K562 (cell line): ENCODE results near the gene CYB5B. TPM values are rescaled to one million over a fixed set of nuclear protein-coding genes. Genes with fewer than 3 reads are reported as not detected.

Source experiments
- FOXJ3 ChIP-seq: sonication (generic); formaldehyde crosslinking; IDR thresholded peaks from 2 replicates; pipeline ENCODE4 v1.4.0; 2020; ENCODE audit warnings: mild to moderate bottlenecking, missing genetic modification reagents
- MAFG ChIP-seq: fragments of 450-650 bp; conservative IDR thresholded peaks from 2 replicates; pipeline ENCODE4 v1.6.1; 2016; ENCODE audit warnings: missing genetic modification characterization, missing compliant biosample characterization
- SIX5 ChIP-seq, 2 experiments: IDR thresholded peaks; 2 replicates each; pipeline ENCODE4 v1.6.1; 2011; ENCODE audit warnings: low read length in 2 of 2, borderline replicate concordance in 1 of 2, low read depth in 1 of 2, mild to moderate bottlenecking in 1 of 2, moderate library complexity in 1 of 2; ENCODE audit not compliant: insufficient read depth in 1 of 2
- SNIP1 ChIP-seq: fragments of 450-650 bp; IDR thresholded peaks from 2 replicates; pipeline ENCODE4 v1.7.1; 2017; ENCODE audit warnings: low read depth, mild to moderate bottlenecking
- SREBF2 ChIP-seq: sonication (generic); formaldehyde crosslinking; IDR thresholded peaks from 2 replicates; pipeline ENCODE4 v1.4.0; 2020; ENCODE audit warnings: mild to moderate bottlenecking, missing genetic modification reagents
- TAF1 ChIP-seq: IDR thresholded peaks from 2 replicates; pipeline ENCODE4 v1.6.1; 2011; ENCODE audit warnings: mild to moderate bottlenecking, low read length, moderate library complexity; ENCODE audit not compliant: insufficient read depth, control insufficient read depth, severe bottlenecking; ENCODE audit errors: extremely low read depth
- polyA plus RNA-seq, 8 experiments: library from polyadenylated mRNA; depleted of rRNA in 4 of 8; stranded (reverse) in 5 of 8; unstranded in 3 of 8; fragments of >200 nt; fragmentation: Nextera tagmentation in 2 of 8; fragmentation: Illumina TruSeq in 1 of 8; extraction: Ambion mirVana in 2 of 8; extraction: Trizol in 1 of 8; gene quantifications; 2 replicates each; pipeline versions ENCODE4 v1.2.1 to v1.2.3, GENCODE V29; 2011 to 2014; ENCODE audit warnings: inconsistent platforms in 1 of 8, missing spikeins in 1 of 8
- total RNA-seq, 7 experiments: library from RNA; depleted of rRNA in 6 of 7; stranded (reverse); fragments of >200 nt in 6 of 7; fragmentation: Illumina TruSeq in 2 of 7; extraction: Trizol in 2 of 7; gene quantifications; 2 replicates each; pipeline versions ENCODE4 v1.2.1 to v1.2.3, GENCODE V29; 2011 to 2021; ENCODE audit warnings: low replicate concordance in 1 of 7
- TF ChIP-seq, protein P1 (sequence below): fragments of 150-350 bp; IDR thresholded peaks from 2 replicates; pipeline ENCODE4 v1.6.1; 2014; ENCODE audit warnings: low read depth, mild to moderate bottlenecking, low read length, borderline replicate concordance
- TF ChIP-seq, protein P2 (sequence below), 2 experiments: IDR thresholded peaks in 1 of 2; conservative IDR thresholded peaks in 1 of 2; 2 replicates each; pipeline ENCODE4 v1.6.1; 2016; ENCODE audit warnings: low read depth in 2 of 2, mild to moderate bottlenecking in 1 of 2, missing compliant biosample characterization in 1 of 2, missing genetic modification characterization in 1 of 2, moderate library complexity in 1 of 2
- TF ChIP-seq, protein P3 (sequence below), 2 experiments: fragments of 450-650 bp; IDR thresholded peaks; 2 replicates each; pipeline ENCODE4 v1.6.1; 2018; ENCODE audit warnings: mild to moderate bottlenecking in 2 of 2, low read depth in 1 of 2; ENCODE audit not compliant: partially characterized antibody in 2 of 2
- TF ChIP-seq, protein P4 (sequence below): fragments of 250-450 bp; sonication (Bioruptor Pico); IDR thresholded peaks from 2 replicates; pipeline ENCODE4 v1.8.0; 2022; ENCODE audit warnings: moderate library complexity, mild to moderate bottlenecking, inconsistent platforms

CYB5B gene
- total and polyA plus RNA-seq, 9 of the 15 experiments (the other 6 are each of a cell fraction or from before 2014, with no cell fraction given), result 29.9 to 274 (median 136) TPM

DNA sequence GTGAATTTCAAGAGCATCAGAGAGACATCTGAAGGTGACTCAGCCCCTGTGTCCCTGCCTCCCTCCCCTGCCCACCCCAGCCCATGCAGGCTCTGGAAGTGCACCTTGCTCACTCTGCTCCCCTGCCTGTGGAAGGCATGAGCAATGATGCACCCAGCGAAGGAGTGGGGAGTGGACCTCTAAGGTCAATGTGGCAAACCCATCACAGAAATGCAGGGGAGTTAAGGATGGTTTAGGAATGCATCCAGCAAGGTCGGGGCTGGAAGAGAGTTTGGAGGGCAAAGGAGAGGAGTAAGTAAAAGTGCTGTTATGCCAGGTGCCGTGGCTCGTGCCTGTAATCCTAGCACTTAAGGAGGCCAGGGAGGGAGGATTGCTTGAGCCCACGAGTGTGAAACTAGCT is 61.9 kb downstream of the CYB5B start (continued):
- TF ChIP-seq, protein P1, sequence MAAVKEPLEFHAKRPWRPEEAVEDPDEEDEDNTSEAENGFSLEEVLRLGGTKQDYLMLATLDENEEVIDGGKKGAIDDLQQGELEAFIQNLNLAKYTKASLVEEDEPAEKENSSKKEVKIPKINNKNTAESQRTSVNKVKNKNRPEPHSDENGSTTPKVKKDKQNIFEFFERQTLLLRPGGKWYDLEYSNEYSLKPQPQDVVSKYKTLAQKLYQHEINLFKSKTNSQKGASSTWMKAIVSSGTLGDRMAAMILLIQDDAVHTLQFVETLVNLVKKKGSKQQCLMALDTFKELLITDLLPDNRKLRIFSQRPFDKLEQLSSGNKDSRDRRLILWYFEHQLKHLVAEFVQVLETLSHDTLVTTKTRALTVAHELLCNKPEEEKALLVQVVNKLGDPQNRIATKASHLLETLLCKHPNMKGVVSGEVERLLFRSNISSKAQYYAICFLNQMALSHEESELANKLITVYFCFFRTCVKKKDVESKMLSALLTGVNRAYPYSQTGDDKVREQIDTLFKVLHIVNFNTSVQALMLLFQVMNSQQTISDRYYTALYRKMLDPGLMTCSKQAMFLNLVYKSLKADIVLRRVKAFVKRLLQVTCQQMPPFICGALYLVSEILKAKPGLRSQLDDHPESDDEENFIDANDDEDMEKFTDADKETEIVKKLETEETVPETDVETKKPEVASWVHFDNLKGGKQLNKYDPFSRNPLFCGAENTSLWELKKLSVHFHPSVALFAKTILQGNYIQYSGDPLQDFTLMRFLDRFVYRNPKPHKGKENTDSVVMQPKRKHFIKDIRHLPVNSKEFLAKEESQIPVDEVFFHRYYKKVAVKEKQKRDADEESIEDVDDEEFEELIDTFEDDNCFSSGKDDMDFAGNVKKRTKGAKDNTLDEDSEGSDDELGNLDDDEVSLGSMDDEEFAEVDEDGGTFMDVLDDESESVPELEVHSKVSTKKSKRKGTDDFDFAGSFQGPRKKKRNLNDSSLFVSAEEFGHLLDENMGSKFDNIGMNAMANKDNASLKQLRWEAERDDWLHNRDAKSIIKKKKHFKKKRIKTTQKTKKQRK, result no peak
- TF ChIP-seq MAFG (tag), result no peak
- TF ChIP-seq, protein P2, sequence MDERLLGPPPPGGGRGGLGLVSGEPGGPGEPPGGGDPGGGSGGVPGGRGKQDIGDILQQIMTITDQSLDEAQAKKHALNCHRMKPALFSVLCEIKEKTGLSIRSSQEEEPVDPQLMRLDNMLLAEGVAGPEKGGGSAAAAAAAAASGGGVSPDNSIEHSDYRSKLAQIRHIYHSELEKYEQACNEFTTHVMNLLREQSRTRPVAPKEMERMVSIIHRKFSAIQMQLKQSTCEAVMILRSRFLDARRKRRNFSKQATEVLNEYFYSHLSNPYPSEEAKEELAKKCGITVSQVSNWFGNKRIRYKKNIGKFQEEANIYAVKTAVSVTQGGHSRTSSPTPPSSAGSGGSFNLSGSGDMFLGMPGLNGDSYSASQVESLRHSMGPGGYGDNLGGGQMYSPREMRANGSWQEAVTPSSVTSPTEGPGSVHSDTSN (CRISPR knock-in tag; IDR thresholded peaks at IDR 0.05; ENCODE audit: low read depth), result no peak
- TF ChIP-seq, protein P2 (tag; conservative IDR thresholded peaks at IDR 0.05; ENCODE audit: low read depth), result no peak
- TF ChIP-seq, protein P3, sequence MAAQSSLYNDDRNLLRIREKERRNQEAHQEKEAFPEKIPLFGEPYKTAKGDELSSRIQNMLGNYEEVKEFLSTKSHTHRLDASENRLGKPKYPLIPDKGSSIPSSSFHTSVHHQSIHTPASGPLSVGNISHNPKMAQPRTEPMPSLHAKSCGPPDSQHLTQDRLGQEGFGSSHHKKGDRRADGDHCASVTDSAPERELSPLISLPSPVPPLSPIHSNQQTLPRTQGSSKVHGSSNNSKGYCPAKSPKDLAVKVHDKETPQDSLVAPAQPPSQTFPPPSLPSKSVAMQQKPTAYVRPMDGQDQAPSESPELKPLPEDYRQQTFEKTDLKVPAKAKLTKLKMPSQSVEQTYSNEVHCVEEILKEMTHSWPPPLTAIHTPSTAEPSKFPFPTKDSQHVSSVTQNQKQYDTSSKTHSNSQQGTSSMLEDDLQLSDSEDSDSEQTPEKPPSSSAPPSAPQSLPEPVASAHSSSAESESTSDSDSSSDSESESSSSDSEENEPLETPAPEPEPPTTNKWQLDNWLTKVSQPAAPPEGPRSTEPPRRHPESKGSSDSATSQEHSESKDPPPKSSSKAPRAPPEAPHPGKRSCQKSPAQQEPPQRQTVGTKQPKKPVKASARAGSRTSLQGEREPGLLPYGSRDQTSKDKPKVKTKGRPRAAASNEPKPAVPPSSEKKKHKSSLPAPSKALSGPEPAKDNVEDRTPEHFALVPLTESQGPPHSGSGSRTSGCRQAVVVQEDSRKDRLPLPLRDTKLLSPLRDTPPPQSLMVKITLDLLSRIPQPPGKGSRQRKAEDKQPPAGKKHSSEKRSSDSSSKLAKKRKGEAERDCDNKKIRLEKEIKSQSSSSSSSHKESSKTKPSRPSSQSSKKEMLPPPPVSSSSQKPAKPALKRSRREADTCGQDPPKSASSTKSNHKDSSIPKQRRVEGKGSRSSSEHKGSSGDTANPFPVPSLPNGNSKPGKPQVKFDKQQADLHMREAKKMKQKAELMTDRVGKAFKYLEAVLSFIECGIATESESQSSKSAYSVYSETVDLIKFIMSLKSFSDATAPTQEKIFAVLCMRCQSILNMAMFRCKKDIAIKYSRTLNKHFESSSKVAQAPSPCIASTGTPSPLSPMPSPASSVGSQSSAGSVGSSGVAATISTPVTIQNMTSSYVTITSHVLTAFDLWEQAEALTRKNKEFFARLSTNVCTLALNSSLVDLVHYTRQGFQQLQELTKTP (IDR thresholded peaks at IDR 0.05; ENCODE audit: low read depth in 1 of 2, partially characterized antibody in 2 of 2), result no peak
- TF ChIP-seq, protein P4, sequence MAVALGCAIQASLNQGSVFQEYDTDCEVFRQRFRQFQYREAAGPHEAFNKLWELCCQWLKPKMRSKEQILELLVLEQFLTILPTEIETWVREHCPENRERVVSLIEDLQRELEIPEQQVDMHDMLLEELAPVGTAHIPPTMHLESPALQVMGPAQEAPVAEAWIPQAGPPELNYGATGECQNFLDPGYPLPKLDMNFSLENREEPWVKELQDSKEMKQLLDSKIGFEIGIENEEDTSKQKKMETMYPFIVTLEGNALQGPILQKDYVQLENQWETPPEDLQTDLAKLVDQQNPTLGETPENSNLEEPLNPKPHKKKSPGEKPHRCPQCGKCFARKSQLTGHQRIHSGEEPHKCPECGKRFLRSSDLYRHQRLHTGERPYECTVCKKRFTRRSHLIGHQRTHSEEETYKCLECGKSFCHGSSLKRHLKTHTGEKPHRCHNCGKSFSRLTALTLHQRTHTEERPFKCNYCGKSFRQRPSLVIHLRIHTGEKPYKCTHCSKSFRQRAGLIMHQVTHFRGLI (CRISPR knock-in tag), result no peak
- no peak for TF ChIP-seq TAF1
- TF ChIP-seq SREBF2, result no peak
- no peak for TF ChIP-seq SIX5 (IDR thresholded peaks at IDR 0.05; ENCODE audit: borderline replicate concordance in 1 of 2, insufficient read depth in 1 of 2, low read depth in 1 of 2, low read length in 2 of 2)
- no peak for TF ChIP-seq FOXJ3 (CRISPR knock-in tag)
- no peak for TF ChIP-seq SNIP1
